Stomach (tissue), 9 donors: ENCODE results near the gene CNDP2. TPM values are rescaled to one million over a fixed set of nuclear protein-coding genes. Genes with fewer than 3 reads are reported as not detected.

Experiments used
- DNase-seq, 2 donors: peaks; one replicate each; pipeline versions ENCODE4 v3.0.0 to v3.0.0-alpha.2; 2013 to 2019
- H3K27ac ChIP-seq, 5 donors: fragments of 200-600 bp in 4 of 5; sonication (generic) in 4 of 5; one replicate each; pipeline ENCODE4 v1.5.1; 2013 to 2019; ENCODE audit warnings: mild to moderate bottlenecking in 1 of 5, moderate library complexity in 1 of 5
- H3K27me3 ChIP-seq, 3 donors: fragments of 200-600 bp; sonication (generic); one replicate each; pipeline ENCODE4 v1.5.1; 2017 to 2019; ENCODE audit warnings: mixed run types in 1 of 3
- H3K36me3 ChIP-seq, 4 donors: fragments of 200-600 bp; sonication (generic); 1 replicate in 3 of 4; 2 replicates in 1 of 4; pipeline ENCODE4 v1.5.1; 2016 to 2019
- H3K4me1 ChIP-seq, 4 donors: fragments of 200-600 bp; sonication (generic); one replicate each; pipeline ENCODE4 v1.5.1; 2016 to 2019
- H3K4me3 ChIP-seq, 4 donors: fragments of 200-600 bp; sonication (generic) in 3 of 4; one replicate each; pipeline ENCODE4 v1.5.1; 2016 to 2019; ENCODE audit warnings: mild to moderate bottlenecking in 1 of 4
- H3K9me3 ChIP-seq, 4 donors: fragments of 200-600 bp; sonication (generic); one replicate each; pipeline ENCODE4 v1.5.1; 2016 to 2019
- CTCF ChIP-seq, 7 experiments: fragments of 450-650 bp in 4 of 7; fragments of 200-600 bp in 3 of 7; sonication (generic) in 3 of 7; IDR thresholded peaks; one replicate each; pipeline ENCODE4 v1.5.1; 2016 to 2019; ENCODE audit warnings: antibody characterized with exemption in 7 of 7, control low read depth in 2 of 7, mild to moderate bottlenecking in 1 of 7
- EP300 ChIP-seq: sonication (generic); formaldehyde crosslinking; IDR thresholded peaks from one replicate; pipeline ENCODE4 v1.6.1; 2017; ENCODE audit warnings: antibody characterized with exemption
- POLR2A ChIP-seq, 4 donors: fragments of 450-650 bp; IDR thresholded peaks; one replicate each; pipeline ENCODE4 v1.6.1; 2016; ENCODE audit warnings: antibody characterized with exemption in 4 of 4, control low read depth in 2 of 4, mild to moderate bottlenecking in 1 of 4, moderate library complexity in 1 of 4
- POLR2AphosphoS5 ChIP-seq, 3 donors: sonication (generic); formaldehyde crosslinking; IDR thresholded peaks; one replicate each; pipeline ENCODE4 v1.6.1; 2016; ENCODE audit warnings: antibody characterized with exemption in 3 of 3
- WGBS, 5 donors: extraction: QIAGEN DNeasy Blood & Tissue Kit in 3 of 5; methylation state at CpG; one replicate each; pipeline versions ENCODE4 v1.1.5 to v1.1.7; 2013 to 2018; 5-methylcytosine and 5-hydroxymethylcytosine counted together
- intact Hi-C: fragments of 100-400 bp; cut with DNase I; formaldehyde crosslinking; loops from one replicate; pipeline ENCODE4 v1.15.1; 2023; ENCODE audit warnings: low total_unique reads
- polyA plus RNA-seq, 3 donors: library from polyadenylated mRNA; stranded (reverse); fragments of 200-250 nt; gene quantifications; one replicate each; pipeline ENCODE4 v1.2.3, GENCODE V29; 2013
- total RNA-seq, 5 donors: library from RNA; depleted of rRNA; stranded (reverse); fragments of >200 nt; gene quantifications; one replicate each; pipeline versions ENCODE4 v1.1.0 to v1.2.3, GENCODE V29; 2014 to 2016
- donor health status: healthy with polysubstance abuse.
- donor health status: Bipolar disorder and iron deficiency.
- donor health status: healthy.

CNDP2 gene
- total and polyA plus RNA-seq, 8 donors = 12.8 to 204 (median 113) TPM

DNA sequence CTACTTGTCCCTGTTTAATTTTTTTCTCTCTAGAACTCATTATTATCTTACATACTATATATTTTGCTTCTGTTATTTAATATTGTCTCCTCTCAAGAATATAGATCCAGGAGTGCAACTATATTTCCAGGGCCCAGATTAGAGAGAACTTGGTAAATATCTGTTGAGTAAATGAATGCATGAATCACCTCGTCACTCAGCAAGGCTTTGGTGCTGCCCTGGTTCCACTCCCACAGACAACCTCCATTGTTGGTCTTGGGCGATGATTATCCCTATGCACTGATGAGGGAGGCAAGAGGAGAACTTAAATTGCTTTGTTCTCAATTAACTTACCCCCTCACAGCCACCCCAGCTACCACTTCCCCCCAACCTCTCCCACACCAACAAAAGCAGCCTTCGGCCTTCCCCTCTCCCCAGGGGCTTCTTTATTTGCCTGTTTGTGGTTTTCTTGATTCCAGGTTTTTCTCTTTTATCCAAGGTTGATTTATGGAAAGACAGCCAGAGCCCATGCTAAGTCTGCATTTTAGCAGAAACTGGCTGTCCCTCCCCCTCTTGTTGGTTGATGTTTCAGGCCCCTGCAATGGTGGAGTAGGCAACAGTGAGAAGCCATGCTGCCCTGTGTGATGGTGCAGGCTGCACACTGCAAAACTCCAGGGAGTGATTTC is 22.1 kb upstream of the CNDP2 start:
- no peak for DNase-seq
- Histone ChIP-seq H3K36me3 (no peaks in the 10 kb centered on the region), H3K27ac (no peak overlapping the region), H3K9me3 (peaks cover 0 to 9% (median 2%) of the 10 kb centered on the region in 4 donors), H3K27me3 (peaks cover 0 to 3% (median 0%) of the 10 kb centered on the region in 3 donors), H3K4me3 (no peak overlapping the region), H3K4me1 (peaks cover 0 to 14% (median 2%) of the 10 kb centered on the region in 4 donors)
- WGBS, 5 donors = 83 to 90% (median 87%) methylated on average over 3 of the region's 3 CpGs
- intact Hi-C loops = loop anchor here (10.0 kb wide), 1 partner anchor 109 kb away; no protein-coding TSS in a partner anchor
- TF ChIP-seq POLR2AphosphoS5 (IDR thresholded peaks at IDR 0.05) = no peak
- TF ChIP-seq EP300 = no peak
- no peak for TF ChIP-seq CTCF (IDR thresholded peaks at IDR 0.05)
- no peak for TF ChIP-seq POLR2A (IDR thresholded peaks at IDR 0.05)

DNA sequence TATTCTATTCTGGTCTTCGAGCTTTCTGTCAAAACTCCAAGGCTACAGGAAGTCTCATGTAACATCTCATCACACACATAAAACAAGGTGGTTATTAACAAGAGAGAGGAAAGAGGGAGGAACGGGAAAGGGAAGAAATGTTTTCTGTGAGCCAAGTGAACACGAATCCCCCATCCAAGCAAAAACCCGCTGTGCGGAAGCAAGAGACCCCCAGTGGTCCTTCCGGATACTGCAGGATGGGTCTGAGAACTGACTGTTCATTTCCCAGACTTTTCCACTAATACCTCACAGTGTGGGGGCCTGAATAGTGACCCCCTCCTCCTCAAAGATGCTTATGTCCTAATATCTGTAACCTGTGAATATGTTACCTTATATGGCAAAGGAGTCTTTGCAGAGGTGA is 20.0 kb upstream of the CNDP2 start:
- 46 to 70% (median 56%) methylated on average over 6 of the region's 6 CpGs for WGBS, 5 donors
- DNase-seq = peak in 1 of 2 donors; percentile 70
- no peak overlapping the region for H3K4me3 ChIP-seq
- H3K27ac ChIP-seq = no peak overlapping the region
- TF ChIP-seq POLR2AphosphoS5 (IDR thresholded peaks at IDR 0.05) (no peak), CTCF (IDR thresholded peaks at IDR 0.05) (peak in 1 of 7 experiments; percentile 18)
- H3K27me3 ChIP-seq = peaks cover 0 to 3% (median 0%) of the 10 kb centered on the region in 3 donors
- no peaks in the 10 kb centered on the region for H3K36me3 ChIP-seq
- H3K4me1 ChIP-seq = peaks cover 4 to 33% (median 12%) of the 10 kb centered on the region in 4 donors
- intact Hi-C loops = loop anchor here (10.0 kb wide), 1 partner anchor 111 kb away; no protein-coding TSS in a partner anchor
- peaks cover 0 to 3% (median 1%) of the 10 kb centered on the region in 4 donors for H3K9me3 ChIP-seq

DNA sequence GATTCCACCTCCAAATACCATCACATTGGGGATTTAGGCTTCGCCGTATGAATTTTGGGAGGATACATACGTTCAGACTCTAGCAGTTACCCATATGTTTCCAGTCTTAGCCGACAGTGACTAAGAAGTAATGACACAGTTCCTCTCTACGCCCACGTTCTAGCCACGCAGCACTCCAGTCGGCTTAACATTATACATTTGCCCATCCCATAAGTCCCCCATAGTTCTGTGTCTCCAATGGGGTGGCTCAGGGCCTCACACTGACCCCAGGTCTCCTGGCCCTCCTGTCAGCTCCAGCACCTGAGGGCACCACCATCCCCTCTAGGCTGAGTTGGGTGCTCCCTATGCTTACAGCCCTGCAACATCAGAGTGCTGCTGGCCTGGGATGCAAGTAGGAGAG is 18.4 kb upstream of the CNDP2 start:
- H3K27me3 ChIP-seq = peaks cover 0 to 3% (median 0%) of the 10 kb centered on the region in 3 donors
- TF ChIP-seq EP300 (no peak), POLR2A (IDR thresholded peaks at IDR 0.05) (no peak), POLR2AphosphoS5 (IDR thresholded peaks at IDR 0.05) (no peak)
- no peak overlapping the region for H3K4me3 ChIP-seq
- peaks cover 4 to 33% (median 12%) of the 10 kb centered on the region in 4 donors for H3K4me1 ChIP-seq
- H3K27ac ChIP-seq = no peak overlapping the region
- no peaks in the 10 kb centered on the region for H3K9me3 ChIP-seq
- no peaks in the 10 kb centered on the region for H3K36me3 ChIP-seq
- WGBS, 5 donors = 81 to 92% (median 87%) methylated on average over 8 of the region's 8 CpGs
- no peak for DNase-seq
- intact Hi-C loops = loop anchor here (10.0 kb wide), 1 partner anchor 113 kb away; no protein-coding TSS in a partner anchor

GRCh38 chr18:74478316-74478715 is 17.8 kb upstream of the CNDP2 start:
- H3K27me3 ChIP-seq = peaks cover 0 to 3% (median 0%) of the 10 kb centered on the region in 3 donors
- WGBS, 5 donors = 92 to 96% (median 96%) methylated on average over 6 to 7 of the region's 7 CpGs
- H3K27ac ChIP-seq = no peak overlapping the region
- intact Hi-C loops = loop anchor here (10.0 kb wide), 1 partner anchor 114 kb away; no protein-coding TSS in a partner anchor
- no peak overlapping the region for H3K4me3 ChIP-seq
- H3K36me3 ChIP-seq = no peaks in the 10 kb centered on the region
- no peaks in the 10 kb centered on the region for H3K9me3 ChIP-seq
- peaks cover 4 to 33% (median 12%) of the 10 kb centered on the region in 4 donors for H3K4me1 ChIP-seq
- TF ChIP-seq POLR2A (IDR thresholded peaks at IDR 0.05) (no peak), EP300 (no peak), CTCF (IDR thresholded peaks at IDR 0.05) (no peak), POLR2AphosphoS5 (IDR thresholded peaks at IDR 0.05) (no peak)
- no peak for DNase-seq

GRCh38 chr18:74478880-74479279 is 17.3 kb upstream of the CNDP2 start:
- Histone ChIP-seq H3K9me3 (no peaks in the 10 kb centered on the region), H3K27ac (peak overlapping the region in 2 of 5 donors; percentile 87), H3K4me3 (no peak overlapping the region), H3K4me1 (peaks cover 4 to 33% (median 12%) of the 10 kb centered on the region in 4 donors), H3K36me3 (no peaks in the 10 kb centered on the region), H3K27me3 (peaks cover 0 to 3% (median 0%) of the 10 kb centered on the region in 3 donors)
- DNase-seq = no peak
- 71 to 87% (median 81%) methylated on average over 6 of the region's 6 CpGs for WGBS, 5 donors
- no peak for TF ChIP-seq EP300
- TF ChIP-seq POLR2AphosphoS5 (IDR thresholded peaks at IDR 0.05) = no peak
- TF ChIP-seq CTCF (IDR thresholded peaks at IDR 0.05) = no peak
- TF ChIP-seq POLR2A (IDR thresholded peaks at IDR 0.05) = no peak
- intact Hi-C loops = loop anchor here (10.0 kb wide), 1 partner anchor 114 kb away; no protein-coding TSS in a partner anchor
